Adrenal gland (tissue), 5 donors: Measurements from ENCODE around the gene G6PD.
"Not testable (repeated sequence)": the region's sequence is repeated elsewhere in the genome, so short reads cannot be mapped to it uniquely, and the experiment has no call there.

ENCODE experiments used
- CTCF ChIP-seq, 6 experiments: fragments of 450-650 bp in 4 of 6; fragments of 200-600 bp in 2 of 6; sonication (generic) in 1 of 6; IDR thresholded peaks; 1 replicate in 5 of 6; 2 replicates in 1 of 6; pipeline versions ENCODE4 v1.5.1 to v1.8.0; 2016 to 2021; ENCODE audit warnings: antibody characterized with exemption in 6 of 6, mild to moderate bottlenecking in 2 of 6, moderate library complexity in 1 of 6
- POLR2A ChIP-seq, 2 donors: fragments of 450-650 bp; IDR thresholded peaks; one replicate each; pipeline ENCODE4 v1.6.1; 2017; ENCODE audit warnings: antibody characterized with exemption in 2 of 2, mild to moderate bottlenecking in 2 of 2, moderate library complexity in 1 of 2
- donor health status: DM: no; HTN: no; CAD: no.

- TF ChIP-seq CTCF, POLR2A (IDR thresholded peaks at IDR 0.05): not testable (repeated sequence)
Measured at GRCh38 chrX:154584585-154585183, 38.0 kb upstream of the G6PD start, which contains the start of gene CTAG1A.
